Stimulated activated CD4-positive, alpha-beta T cell treated with anti-CD3 and anti-CD28 coated beads, Interleukin-1b, Interleukin-23, amount 100 ng/mL, for 4 hours (primary cell): ENCODE data around the gene ACACA.

Experiments used
- DNase-seq, 2 donors: peaks; one replicate each; pipeline ENCODE4 v3.0.0-alpha.2; 2020; ENCODE audit warnings: low read depth in 2 of 2

Gene ACACA

GRCh38 chr17:37344519-37344918 is 62.1 kb downstream of the ACACA start:
- DNase-seq, result no peak

DNA sequence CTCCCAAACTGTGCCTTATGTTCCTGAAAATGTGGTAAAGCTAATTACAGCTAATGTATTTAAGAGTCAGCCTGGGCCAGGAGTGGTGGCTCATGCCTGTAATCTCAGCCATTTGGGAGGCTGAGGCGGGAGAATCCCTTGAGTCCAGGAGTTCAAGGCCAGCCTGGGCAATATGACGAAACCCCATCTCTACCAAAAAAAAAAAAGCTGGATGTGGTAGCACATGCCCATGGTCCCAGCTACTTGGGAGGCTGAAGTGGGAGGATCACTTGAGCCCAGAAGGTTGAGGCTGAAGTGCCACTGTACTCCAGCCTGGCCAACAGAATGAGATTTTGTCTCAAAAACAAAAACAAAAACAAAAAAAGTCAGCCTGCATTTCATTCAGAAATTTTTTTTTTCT is 64.0 kb downstream of the ACACA start:
- no peak for DNase-seq

DNA sequence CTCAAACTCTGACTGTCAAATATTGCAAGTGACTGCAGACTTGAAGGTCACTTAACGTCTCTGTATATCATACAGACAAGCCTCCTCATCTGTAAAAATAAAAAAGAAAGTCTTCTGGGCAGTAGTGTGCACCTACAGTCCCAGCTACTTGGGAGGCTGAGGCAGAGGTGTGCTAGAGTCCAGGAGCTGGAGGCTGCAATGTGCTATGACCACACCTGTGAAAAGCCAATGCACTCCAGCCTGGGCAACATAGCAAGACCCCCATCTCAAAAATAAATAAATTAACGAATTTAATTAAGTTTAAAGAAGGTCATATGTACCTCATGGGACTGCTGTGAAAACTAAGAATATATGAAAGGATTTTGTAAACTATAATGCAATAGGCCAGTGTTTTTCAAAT is 65.8 kb downstream of the ACACA start:
- no peak for DNase-seq

DNA sequence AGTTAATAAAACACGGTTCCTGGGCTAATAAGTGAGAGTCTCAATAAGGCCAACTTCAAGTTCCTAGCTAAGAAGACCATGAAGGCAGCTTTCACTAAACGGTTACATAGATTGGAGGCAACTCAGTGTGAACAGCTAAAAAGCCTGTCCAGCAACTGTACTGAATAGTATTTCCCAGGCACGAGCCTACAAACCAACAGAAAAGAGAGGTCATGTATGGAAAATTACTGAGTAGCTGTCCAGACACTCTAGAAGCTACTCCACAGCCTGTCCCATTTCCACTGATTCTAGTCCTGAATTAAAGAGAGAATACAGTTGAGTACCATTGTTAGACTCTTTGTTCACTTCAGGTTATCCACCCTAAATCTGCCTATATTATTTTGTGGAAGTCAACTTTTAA is 67.3 kb downstream of the ACACA start:
- DNase-seq, result no peak

- no peak for DNase-seq
Measured at GRCh38 chr17:37338847-37339246, 67.8 kb downstream of the ACACA start.

- DNase-seq, result no peak
Measured at GRCh38 chr17:37327341-37328090, 79.1 kb downstream of the ACACA start.

DNA sequence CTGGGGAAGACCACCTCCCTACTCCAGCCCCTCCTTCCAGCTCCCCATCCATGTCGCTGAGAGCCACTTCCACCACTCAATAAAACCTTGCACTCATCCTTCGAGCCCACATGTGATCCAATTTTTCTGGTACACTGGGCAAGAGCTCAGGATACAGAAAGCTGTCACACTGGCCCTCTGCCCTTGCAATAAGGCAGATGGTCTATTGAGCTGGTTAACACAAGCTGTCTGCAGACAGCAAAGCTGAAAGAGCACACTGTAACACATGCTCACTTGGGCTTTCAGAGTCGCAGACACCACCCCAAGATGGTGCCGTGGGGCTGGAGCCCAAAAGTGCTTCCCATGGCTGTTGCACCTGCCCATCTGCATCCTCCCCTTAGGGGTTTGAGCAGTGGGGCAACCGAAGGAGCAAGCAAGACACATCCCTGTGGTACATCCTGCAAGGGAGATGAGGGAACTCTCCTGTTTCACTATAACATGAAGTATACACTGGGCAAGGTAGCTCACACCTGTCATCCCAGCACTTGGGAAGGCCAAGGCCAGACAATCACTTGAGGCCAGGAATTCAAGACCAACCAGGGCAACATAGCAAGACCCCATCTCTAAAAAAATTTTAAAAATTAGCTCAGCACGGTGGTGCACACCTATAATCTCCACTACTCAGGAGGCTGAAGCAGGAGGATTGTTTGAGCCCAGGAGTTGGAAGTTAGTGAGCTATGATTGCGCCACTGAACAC is 83.6 kb downstream of the ACACA start:
- DNase-seq, result no peak

- DNase-seq, result no peak
Measured at GRCh38 chr17:37322106-37322505, 84.5 kb downstream of the ACACA start.

DNA sequence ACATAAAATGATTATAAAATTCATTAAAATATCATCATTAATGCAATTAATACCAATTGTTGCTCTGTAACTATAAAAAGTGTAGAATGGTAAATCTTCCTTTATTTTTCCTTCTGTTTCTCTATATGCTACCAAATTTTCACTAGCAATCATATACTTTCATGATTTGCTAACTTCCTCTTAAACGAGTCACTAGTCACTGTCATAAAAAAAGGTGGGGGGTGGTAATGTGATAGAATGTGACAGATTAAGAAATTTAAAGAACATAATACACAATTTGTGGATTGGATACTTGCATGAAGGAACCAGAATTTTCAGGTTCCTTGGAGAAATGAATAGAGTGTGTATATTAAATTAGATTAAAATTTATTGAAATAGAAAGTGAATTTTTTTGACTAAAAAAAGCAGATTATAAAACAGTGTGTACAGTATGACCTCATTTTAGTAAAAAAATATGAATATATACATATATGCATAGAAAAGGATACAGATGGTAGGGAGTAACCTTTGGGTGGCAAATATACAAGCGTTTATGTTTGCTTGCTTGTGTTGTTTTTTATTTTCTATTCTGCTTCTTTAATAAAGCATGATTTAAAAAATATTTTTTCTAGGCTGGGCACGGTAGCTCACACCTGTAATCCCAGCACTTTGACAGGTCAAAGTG is 87.6 kb downstream of the ACACA start:
- DNase-seq, result no peak

DNA sequence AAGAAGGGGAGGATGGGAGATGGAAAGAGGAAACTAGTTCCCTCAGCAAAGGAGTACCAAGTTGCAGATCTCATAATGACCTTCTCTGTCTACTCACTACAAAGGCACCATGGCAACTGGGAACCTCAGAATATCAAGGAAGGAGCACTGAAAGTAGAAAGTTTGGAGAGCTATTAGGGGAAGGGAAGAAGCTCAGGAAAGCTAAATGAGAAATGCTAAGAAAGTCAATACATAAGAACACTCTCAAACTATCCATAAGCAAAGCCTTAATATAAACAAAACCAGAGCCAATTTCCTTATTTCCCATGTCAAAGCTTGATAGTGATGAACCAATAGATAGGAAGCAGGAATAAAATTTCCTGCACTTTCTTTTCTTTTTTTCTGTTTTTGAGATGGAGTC is 88.8 kb downstream of the ACACA start:
- DNase-seq, result no peak

DNA sequence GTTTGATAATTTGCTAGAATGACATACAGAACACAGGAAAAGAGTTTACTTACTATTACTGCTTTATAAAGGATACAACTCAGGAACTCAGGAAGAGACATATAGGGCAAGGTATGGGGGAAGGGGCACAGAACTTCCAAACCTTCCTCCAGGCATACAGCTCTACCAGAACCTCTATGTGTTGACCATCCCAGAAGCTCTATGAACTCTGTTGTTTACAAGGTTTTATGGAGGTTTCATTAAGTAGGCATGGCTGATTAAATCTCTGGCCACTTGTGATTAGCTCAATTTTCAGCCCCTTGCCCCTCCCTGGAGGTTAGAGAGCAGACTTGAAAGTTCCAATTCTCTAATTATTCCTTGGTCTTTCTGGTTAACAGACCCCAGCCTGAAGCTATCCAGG is 91.0 kb downstream of the ACACA start:
- no peak for DNase-seq

GRCh38 chr17:37312137-37312923 is 94.3 kb downstream of the ACACA start:
- no peak for DNase-seq

DNA sequence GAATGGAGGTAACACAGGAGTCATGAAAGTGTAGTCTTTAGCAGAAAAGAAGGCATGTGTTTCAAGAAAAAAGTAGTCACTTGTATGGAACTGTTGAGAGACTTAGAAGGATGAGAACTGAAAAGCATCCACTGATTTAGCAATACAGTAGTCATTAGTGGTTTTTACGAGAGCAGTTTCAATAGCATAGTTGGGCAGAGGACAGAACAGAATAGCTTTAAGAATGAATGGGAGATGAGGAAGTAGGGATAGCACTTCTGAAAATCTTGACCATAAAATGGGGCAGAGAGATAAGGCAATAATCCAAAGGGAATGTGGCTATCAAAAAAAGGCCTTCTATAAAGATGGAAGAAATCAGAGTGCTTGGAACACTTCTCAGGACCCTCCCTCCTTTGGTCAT is 95.7 kb downstream of the ACACA start:
- DNase-seq, result no peak

- no peak for DNase-seq
Measured at GRCh38 chr17:37309051-37309450, 97.6 kb downstream of the ACACA start.

DNA sequence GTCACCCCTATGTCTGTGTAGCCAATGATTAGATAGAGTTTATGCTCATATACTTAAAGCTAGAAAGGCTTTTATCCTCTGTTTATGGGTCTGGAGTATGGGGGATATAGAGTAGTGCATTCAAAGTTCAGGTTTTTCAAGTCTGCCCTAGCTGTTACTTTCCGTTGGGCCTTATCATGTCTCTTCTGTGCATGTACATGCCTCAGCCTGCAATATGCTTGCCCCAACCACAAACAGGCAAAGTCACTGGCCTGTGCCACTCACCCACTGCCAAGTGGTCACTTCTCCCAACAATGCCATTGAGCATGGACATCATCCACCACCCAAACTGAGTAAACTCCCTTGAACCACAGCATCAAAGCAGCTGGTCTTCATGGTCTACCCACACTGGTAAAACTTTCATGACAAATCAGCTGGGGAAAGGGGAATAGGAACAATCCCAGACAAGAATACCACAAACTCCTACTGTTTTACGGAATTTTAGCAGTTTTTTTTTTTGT is 101.2 kb downstream of the ACACA start:
- DNase-seq, result no peak

DNA sequence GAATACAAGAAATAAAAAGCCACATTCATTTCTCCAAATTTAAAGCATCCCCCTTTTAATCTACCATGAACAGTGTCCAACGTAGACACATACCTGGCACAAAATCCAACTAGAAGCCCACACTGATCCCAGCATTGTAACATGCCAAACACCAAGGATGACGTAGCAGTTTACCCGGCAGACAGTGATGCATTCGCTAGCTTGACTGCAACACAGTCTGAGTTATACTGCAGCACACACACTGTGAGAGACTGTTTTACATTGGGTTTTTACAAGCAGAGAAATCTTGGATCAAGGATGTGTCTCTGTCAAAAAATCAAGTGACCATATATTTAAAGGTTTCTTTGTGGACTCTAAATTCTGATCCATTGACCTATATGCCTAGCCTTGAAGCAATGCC is 105.3 kb downstream of the ACACA start:
- no peak for DNase-seq

DNA sequence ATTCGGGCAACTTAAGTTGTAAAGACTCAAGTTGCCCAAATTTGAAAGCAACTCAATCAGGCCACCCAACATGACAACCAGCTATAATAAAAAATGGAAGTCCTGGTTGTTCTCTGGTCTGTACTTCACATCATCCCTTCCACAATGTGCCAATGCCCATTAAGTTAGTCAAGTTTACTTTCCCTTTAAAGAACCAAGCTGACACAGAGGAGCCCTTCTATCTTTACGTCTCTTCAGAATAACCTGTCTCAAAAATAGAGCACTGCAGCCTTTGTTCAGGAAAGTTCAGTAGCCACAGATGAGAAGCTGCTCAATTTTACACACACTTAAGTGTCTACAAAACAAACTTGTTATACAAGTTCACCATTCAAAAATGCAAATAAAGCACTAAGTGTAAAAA is 106.0 kb downstream of the ACACA start:
- no peak for DNase-seq

DNA sequence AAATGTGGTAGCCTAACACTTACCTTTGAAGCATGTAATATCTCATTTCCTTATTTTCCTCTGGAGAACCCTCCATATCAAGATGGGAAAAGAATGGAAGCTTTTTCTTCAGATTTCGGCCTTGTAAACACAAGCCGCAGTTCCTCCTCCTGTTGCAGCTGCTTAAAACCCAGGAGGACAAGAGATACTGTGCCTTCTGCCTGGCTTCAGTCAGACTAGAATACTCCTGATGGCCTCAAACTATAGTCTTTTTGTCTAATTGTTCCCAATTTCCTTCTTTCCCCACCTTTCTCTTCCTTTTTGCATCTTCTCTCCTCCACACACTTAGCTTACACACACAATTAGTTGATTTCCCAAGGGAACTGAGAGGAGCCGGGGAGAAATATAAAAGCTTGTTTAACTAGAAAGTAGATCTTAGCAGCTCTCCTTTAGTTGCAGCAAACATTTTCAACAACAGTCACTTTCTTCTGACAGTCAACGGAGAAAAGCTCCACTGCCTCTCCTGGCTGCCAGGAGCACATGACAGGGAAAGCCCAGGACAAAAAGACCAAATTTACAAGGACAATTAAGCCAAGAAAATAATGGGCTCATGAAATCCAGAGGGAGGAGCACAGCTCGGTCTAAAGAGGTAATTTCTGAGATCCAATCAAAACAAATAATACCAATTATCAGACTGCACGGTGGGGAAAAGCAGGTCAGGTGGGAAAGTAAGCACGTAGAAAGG is 107.2 kb downstream of the ACACA start:
- DNase-seq, result no peak

- DNase-seq, result no peak
Measured at GRCh38 chr17:37295888-37296287, 110.7 kb downstream of the ACACA start.

GRCh38 chr17:37294888-37295287 is 111.7 kb downstream of the ACACA start:
- no peak for DNase-seq

DNA sequence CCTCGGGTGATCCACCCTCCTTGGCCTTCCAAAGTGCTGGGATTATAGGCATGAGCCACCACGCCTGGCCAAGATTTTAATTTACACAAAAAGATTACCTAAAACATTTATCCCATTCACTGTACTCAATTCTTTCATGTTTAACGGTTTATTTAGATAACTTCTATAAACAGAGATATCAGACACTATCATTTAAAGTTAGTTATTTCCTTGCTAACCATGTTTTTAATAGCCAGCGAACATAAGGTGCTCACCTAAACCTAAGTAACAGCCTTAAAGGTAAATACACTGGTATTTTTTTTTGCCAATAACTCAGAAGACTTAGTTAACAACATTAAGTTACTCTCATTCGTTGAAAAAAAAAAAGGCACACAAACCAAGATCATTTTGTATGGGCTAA is 112.9 kb downstream of the ACACA start:
- no peak for DNase-seq
